B cell (primary cell): ENCODE data around the gene SEC16B. TPM values are rescaled to one million over a fixed set of nuclear protein-coding genes. Genes with fewer than 3 reads are reported as not detected.

ENCODE experiments used
- ATAC-seq: fragments of 200-7000 bp; cut with Tn5 transposase; one replicate; pipeline ENCODE4 v1.10.0; 2021; ENCODE audit warnings: low read depth, mild to moderate bottlenecking, moderate number of reproducible peaks, moderate library complexity
- CTCF ChIA-PET: fragments of 350-600 bp; sonication (Branson Sonifier 250); formaldehyde crosslinking; loops from one replicate; lab custom pipeline; 2021; ENCODE audit warnings: antibody characterized with exemption, inconsistent platforms; lab: Charles Lee
- POLR2A ChIA-PET: fragments of 350-600 bp; sonication (Branson Sonifier 250); formaldehyde crosslinking; loops from one replicate; lab custom pipeline; 2021; ENCODE audit warnings: antibody characterized with exemption; lab: Charles Lee
- DNase-seq: peaks from one replicate; pipeline ENCODE4 v3.0.0; 2013
- H2AFZ ChIP-seq: 2 replicates; pipeline ENCODE4 v1.6.1; 2012; ENCODE audit warnings: mild to moderate bottlenecking, low read depth, low read length; ENCODE audit not compliant: insufficient read depth, poor library complexity, severe bottlenecking
- H3K27ac ChIP-seq, 2 donors: 1 replicate in 1 of 2; 2 replicates in 1 of 2; pipeline ENCODE4 v1.5.1; 2012 to 2013; ENCODE audit warnings: low read length in 2 of 2, mild to moderate bottlenecking in 2 of 2, moderate library complexity in 1 of 2
- H3K27me3 ChIP-seq, 4 experiments: fragments of 200-600 bp in 1 of 4; sonication (generic) in 1 of 4; replicated peaks in 1 of 4; 1 replicate in 2 of 4; 2 replicates in 2 of 4; pipeline versions ENCODE4 v1.6.1 to v1.7.0; 2013 to 2016; ENCODE audit warnings: low read length in 3 of 4, mild to moderate bottlenecking in 2 of 4, mixed read lengths in 1 of 4, moderate library complexity in 1 of 4; ENCODE audit not compliant: insufficient read depth in 4 of 4, control insufficient read depth in 3 of 4; ENCODE audit errors: control extremely low read depth in 1 of 4
- H3K36me3 ChIP-seq, 2 experiments: replicated peaks in 1 of 2; 1 replicate in 1 of 2; 2 replicates in 1 of 2; pipeline versions ENCODE4 v1.6.1 to v1.7.1; 2013; ENCODE audit warnings: low read length in 1 of 2; ENCODE audit not compliant: insufficient read depth in 2 of 2, control insufficient read depth in 1 of 2; ENCODE audit errors: control extremely low read depth in 1 of 2, extremely low read depth in 1 of 2
- H3K4me1 ChIP-seq, 2 donors: fragments of 200-600 bp in 1 of 2; sonication (generic) in 1 of 2; 1 replicate in 1 of 2; 2 replicates in 1 of 2; pipeline versions ENCODE4 v1.5.1 to v1.6.1; 2013 to 2017; ENCODE audit warnings: low read length in 2 of 2; ENCODE audit not compliant: control insufficient read depth in 2 of 2, insufficient read depth in 2 of 2
- H3K4me2 ChIP-seq: replicated peaks from 2 replicates; pipeline ENCODE3; 2012; ENCODE audit warnings: mild to moderate bottlenecking, low read depth, low read length; ENCODE audit not compliant: poor library complexity, severe bottlenecking
- H3K4me3 ChIP-seq, 5 experiments: fragments of 200-600 bp in 1 of 5; sonication (generic) in 1 of 5; 1 replicate in 3 of 5; 2 replicates in 2 of 5; pipeline versions ENCODE4 v1.5.1 to v1.7.0; 2011 to 2016; ENCODE audit warnings: low read length in 4 of 5, mild to moderate bottlenecking in 4 of 5, low read depth in 2 of 5, control low read depth in 1 of 5, moderate library complexity in 1 of 5; ENCODE audit not compliant: insufficient read depth in 1 of 5; ENCODE audit errors: control extremely low read depth in 1 of 5, extremely low read depth in 1 of 5
- H3K79me2 ChIP-seq: fragments of 200-600 bp; sonication (generic); one replicate; pipeline ENCODE4 v1.6.0; 2016; ENCODE audit warnings: low read length; ENCODE audit not compliant: control insufficient read depth, insufficient read depth
- H3K9ac ChIP-seq: fragments of 200-600 bp; sonication (generic); 2 replicates; pipeline ENCODE4 v1.6.1; 2017; ENCODE audit warnings: mild to moderate bottlenecking, low read length, moderate library complexity
- H3K9me3 ChIP-seq, 3 donors: one replicate each; pipeline versions ENCODE4 v1.6.1 to v1.7.1; 2013; ENCODE audit warnings: low read length in 2 of 3; ENCODE audit not compliant: control insufficient read depth in 2 of 3, insufficient read depth in 1 of 3; ENCODE audit errors: control extremely low read depth in 1 of 3
- H4K20me1 ChIP-seq: 2 replicates; pipeline ENCODE4 v1.6.0; 2012; ENCODE audit warnings: mild to moderate bottlenecking, low read length; ENCODE audit not compliant: insufficient read depth, control insufficient read depth, poor library complexity, severe bottlenecking
- H3K27ac Mint-ChIP-seq: one replicate; pipeline ENCODE4 v1.8.0; 2021; ENCODE audit warnings: mixed read lengths
- H3K27me3 Mint-ChIP-seq: one replicate; pipeline ENCODE4 v1.8.0; 2021; ENCODE audit warnings: mixed read lengths
- H3K4me1 Mint-ChIP-seq: one replicate; pipeline ENCODE4 v1.8.0; 2021; ENCODE audit warnings: mixed read lengths
- H3K4me3 Mint-ChIP-seq: one replicate; pipeline ENCODE4 v1.8.0; 2021; ENCODE audit warnings: mixed read lengths
- H3K9me3 Mint-ChIP-seq: one replicate; pipeline ENCODE4 v1.8.0; 2022; ENCODE audit warnings: mixed read lengths; ENCODE audit not compliant: insufficient read depth
- EZH2 ChIP-seq: IDR thresholded peaks from 2 replicates; pipeline ENCODE4 v1.6.1; 2012; ENCODE audit warnings: borderline replicate concordance, low read depth, mild to moderate bottlenecking, moderate library complexity, low read length; ENCODE audit not compliant: insufficient read depth, poor library complexity, severe bottlenecking
- WGBS: methylation state at CpG from one replicate; pipeline ENCODE4 v1.1.5; 2013; ENCODE audit warnings: missing lambda C conversion rate; ENCODE audit not compliant: insufficient coverage; 5-methylcytosine and 5-hydroxymethylcytosine counted together
- intact Hi-C: fragments of 100-400 bp; cut with micrococcal nuclease; formaldehyde crosslinking; loops from one replicate; pipeline ENCODE4 v1.10.0; 2022
- polyA plus RNA-seq: library from polyadenylated mRNA; depleted of rRNA; stranded (reverse); fragments of >200 nt; gene quantifications from 2 replicates; pipeline ENCODE4 v1.2.3, GENCODE V29; 2012
- total RNA-seq, 2 donors: library from RNA; stranded (reverse); fragments of 120-200 nt in 1 of 2; gene quantifications; 1 replicate in 1 of 2; 2 replicates in 1 of 2; pipeline versions ENCODE4 v1.2.3 to v1.2.4, GENCODE V29; 2013 to 2022
- TF ChIP-seq, protein P1 (sequence below): fragments of 200-600 bp; IDR thresholded peaks from one replicate; pipeline ENCODE4 v1.8.0; 2022; ENCODE audit warnings: antibody characterized with exemption, mild to moderate bottlenecking

SEC16B gene
- total and polyA plus RNA-seq, 2 donors (not counting 1 experiment from before 2014, with no cell fraction given) = 0.03 to 0.10 TPM

DNA sequence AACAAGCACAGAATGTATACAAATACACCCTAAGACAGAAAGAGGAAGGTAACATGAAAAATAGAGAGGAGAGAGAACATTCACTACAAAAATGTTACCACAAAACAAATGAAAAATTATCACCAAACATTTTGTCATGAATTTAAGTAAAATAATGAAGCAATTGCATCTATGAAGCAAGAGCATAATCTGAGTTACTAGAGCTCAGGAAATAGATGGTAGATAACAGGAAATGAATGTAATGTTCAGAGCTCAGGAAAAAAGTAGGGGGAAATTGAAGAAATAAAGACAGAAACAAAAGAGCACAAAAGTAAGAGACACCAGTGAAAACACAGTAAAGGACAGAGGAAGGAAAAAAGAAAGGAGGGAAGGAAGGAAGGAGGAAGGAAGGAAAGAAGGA lies 19.4 kb downstream of the SEC16B start:
- no peaks in the 10 kb centered on the region for H3K9me3 ChIP-seq
- intact Hi-C loops = no loop called here

DNA sequence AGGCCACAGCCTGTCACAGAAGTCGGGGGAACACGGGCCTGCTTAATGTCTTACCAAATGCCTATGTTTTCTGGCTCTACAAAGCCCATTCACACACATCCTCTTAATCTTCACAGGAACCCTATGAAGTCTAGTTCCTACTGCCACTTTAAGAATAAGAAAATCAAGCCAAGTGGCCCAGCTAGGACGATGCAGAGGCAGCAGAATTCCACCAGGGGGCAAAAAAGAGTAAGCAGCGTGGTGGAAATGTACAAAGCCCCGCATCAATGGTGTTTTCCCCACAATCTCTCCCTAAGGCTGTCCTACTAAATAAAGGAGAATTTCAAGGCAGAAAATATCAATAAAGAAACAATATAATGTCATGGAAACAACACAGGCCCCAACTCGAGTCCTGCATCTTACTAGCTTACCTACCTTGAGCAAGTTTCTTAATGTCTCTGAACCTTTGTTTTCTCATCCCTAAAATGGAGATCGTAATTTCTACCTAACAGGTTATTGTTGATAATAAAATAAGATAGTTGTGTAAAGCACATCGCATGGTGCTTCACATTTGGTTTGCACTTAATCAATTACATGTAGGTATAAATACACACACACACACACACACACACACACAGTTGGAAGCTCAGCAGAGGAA lies 21.4 kb downstream of the SEC16B start:
- no peaks in the 10 kb centered on the region for H3K36me3 ChIP-seq
- no peak overlapping the region for H3K4me2 ChIP-seq
- H3K9me3 Mint-ChIP-seq = no peaks in the 10 kb centered on the region
- H3K4me3 Mint-ChIP-seq = no peak overlapping the region
- 11% methylated on average over 3 of the region's 8 CpGs for WGBS
- ChIA-PET CTCF (interaction anchor here (1.2 kb wide), 1 partner anchor 17 kb away, joined by 4 read pairs; no protein-coding TSS in a partner anchor), POLR2A (no interaction called here)
- peaks cover 10% of the 10 kb centered on the region for H3K27me3 Mint-ChIP-seq
- no peak overlapping the region for H3K4me3 ChIP-seq
- no peak overlapping the region for H3K9ac ChIP-seq
- ATAC-seq (no peak), DNase-seq (peak; percentile 27)
- no peaks in the 10 kb centered on the region for H3K27me3 ChIP-seq
- H4K20me1 ChIP-seq = no peaks in the 10 kb centered on the region
- no peak overlapping the region for H3K27ac Mint-ChIP-seq
- no peaks in the 10 kb centered on the region for H3K9me3 ChIP-seq
- no peaks in the 10 kb centered on the region for H3K4me1 Mint-ChIP-seq
- H3K79me2 ChIP-seq = no peaks in the 10 kb centered on the region
- H3K4me1 ChIP-seq = no peaks in the 10 kb centered on the region
- TF ChIP-seq, protein P1, sequence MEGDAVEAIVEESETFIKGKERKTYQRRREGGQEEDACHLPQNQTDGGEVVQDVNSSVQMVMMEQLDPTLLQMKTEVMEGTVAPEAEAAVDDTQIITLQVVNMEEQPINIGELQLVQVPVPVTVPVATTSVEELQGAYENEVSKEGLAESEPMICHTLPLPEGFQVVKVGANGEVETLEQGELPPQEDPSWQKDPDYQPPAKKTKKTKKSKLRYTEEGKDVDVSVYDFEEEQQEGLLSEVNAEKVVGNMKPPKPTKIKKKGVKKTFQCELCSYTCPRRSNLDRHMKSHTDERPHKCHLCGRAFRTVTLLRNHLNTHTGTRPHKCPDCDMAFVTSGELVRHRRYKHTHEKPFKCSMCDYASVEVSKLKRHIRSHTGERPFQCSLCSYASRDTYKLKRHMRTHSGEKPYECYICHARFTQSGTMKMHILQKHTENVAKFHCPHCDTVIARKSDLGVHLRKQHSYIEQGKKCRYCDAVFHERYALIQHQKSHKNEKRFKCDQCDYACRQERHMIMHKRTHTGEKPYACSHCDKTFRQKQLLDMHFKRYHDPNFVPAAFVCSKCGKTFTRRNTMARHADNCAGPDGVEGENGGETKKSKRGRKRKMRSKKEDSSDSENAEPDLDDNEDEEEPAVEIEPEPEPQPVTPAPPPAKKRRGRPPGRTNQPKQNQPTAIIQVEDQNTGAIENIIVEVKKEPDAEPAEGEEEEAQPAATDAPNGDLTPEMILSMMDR = peak; percentile 76
- TF ChIP-seq EZH2 = no peak
- no peak overlapping the region for H3K27ac ChIP-seq
- intact Hi-C loops = loop anchor here (5.0 kb wide), 1 partner anchor 1391 kb away; no protein-coding TSS in a partner anchor
- no peak overlapping the region for H2AFZ ChIP-seq

More for the DNA sequence above, 19.4 kb downstream of the SEC16B start:
- peaks cover 12% of the 10 kb centered on the region for H3K27me3 Mint-ChIP-seq
- H3K27ac Mint-ChIP-seq = no peak overlapping the region
- no peaks in the 10 kb centered on the region for H3K9me3 Mint-ChIP-seq
- ATAC-seq (no peak), DNase-seq (no peak)
- no peaks in the 10 kb centered on the region for H3K79me2 ChIP-seq
- ChIA-PET CTCF (no interaction called here), POLR2A (no interaction called here)
- H3K4me3 Mint-ChIP-seq = no peak overlapping the region
- TF ChIP-seq, protein P1 = no peak
- TF ChIP-seq EZH2 = no peak
- no peak overlapping the region for H3K4me2 ChIP-seq
- H3K36me3 ChIP-seq = no peaks in the 10 kb centered on the region
- H3K9ac ChIP-seq = no peak overlapping the region
- H3K4me1 Mint-ChIP-seq = no peaks in the 10 kb centered on the region
- H4K20me1 ChIP-seq = no peaks in the 10 kb centered on the region
- H3K4me3 ChIP-seq = no peak overlapping the region
- no peaks in the 10 kb centered on the region for H3K4me1 ChIP-seq
- H3K27me3 ChIP-seq = no peaks in the 10 kb centered on the region
- H2AFZ ChIP-seq = no peak overlapping the region
- no peak overlapping the region for H3K27ac ChIP-seq
